ENCODE measurements around the gene RBM4. TPM values are rescaled to one million over a fixed set of nuclear protein-coding genes. Genes with fewer than 3 reads are reported as not detected.
A peak's percentile ranks its signal among the peaks of the same experiment; 100 is the strongest.

RBM4 gene
- total and polyA plus RNA-seq, 9 of the 15 experiments (the other 6 are each of a cell fraction or from before 2014, with no cell fraction given) = 81.6 to 233 (median 122) TPM

- TF ChIP-seq FIP1L1 (IDR thresholded peaks at IDR 0.05; ENCODE audit: low read depth, low read length, poor library complexity, severe bottlenecking) (peak; percentile 69), MGA (IDR thresholded peaks at IDR 0.05) (peak; percentile 88), ZNF76 (CRISPR knock-in tag; IDR thresholded peaks at IDR 0.05; ENCODE audit: borderline replicate concordance) (0 out of 2 replicates have a peak, but pooled peaks have one; percentile 60), REST (IDR thresholded peaks at IDR 0.05; ENCODE audit: borderline replicate concordance) (peak; percentile 48), REST (CRISPR knock-in tag; IDR thresholded peaks at IDR 0.05; ENCODE audit: low read depth) (no peak), SNIP1 (IDR thresholded peaks at IDR 0.05; ENCODE audit: low read depth) (no peak), FOXJ2 (tag; IDR thresholded peaks at IDR 0.05) (peak; percentile 39; the same call in 1 of the 2 replicates)
Observed at GRCh38 chr11:66592457-66593302, 45.8 kb upstream of the RBM4 start, which contains the start of the genes CCDC87 and CCS (continued).
